Measurements from ENCODE around the gene PPP6R2.
"Not testable (repeated sequence)": the region's sequence is repeated elsewhere in the genome, so short reads cannot be mapped to it uniquely, and the experiment has no call there.

Gene PPP6R2

GRCh38 chr22:50432131-50432876 lies 89.2 kb downstream of the PPP6R2 start:
- no peak for DNase-seq (ENCODE audit: low read depth)

- not testable (repeated sequence) for DNase-seq (ENCODE audit: low read depth)
Measured at GRCh38 chr22:50432877-50433510, 89.9 kb downstream of the PPP6R2 start.

- DNase-seq (ENCODE audit: low read depth): no peak
Measured at GRCh38 chr22:50434849-50435248, 91.7 kb downstream of the PPP6R2 start.

- DNase-seq (ENCODE audit: low read depth): no peak
Measured at GRCh38 chr22:50435291-50436014, 92.3 kb downstream of the PPP6R2 start.

GRCh38 chr22:50436015-50436830 lies 93.1 kb downstream of the PPP6R2 start:
- DNase-seq (ENCODE audit: low read depth): no peak

GRCh38 chr22:50436841-50437341 lies 93.8 kb downstream of the PPP6R2 start:
- no peak for DNase-seq (ENCODE audit: low read depth)

GRCh38 chr22:50437511-50438304 lies 94.6 kb downstream of the PPP6R2 start:
- DNase-seq (ENCODE audit: low read depth): no peak

- no peak for DNase-seq (ENCODE audit: low read depth)
Measured at GRCh38 chr22:50438305-50439275, 95.5 kb downstream of the PPP6R2 start.

- DNase-seq (ENCODE audit: low read depth): no peak
Measured at GRCh38 chr22:50439314-50439870, 96.3 kb downstream of the PPP6R2 start.

GRCh38 chr22:50439871-50440331 lies 96.8 kb downstream of the PPP6R2 start:
- DNase-seq (ENCODE audit: low read depth): no peak

GRCh38 chr22:50440544-50441249 lies 97.6 kb downstream of the PPP6R2 start:
- no peak for DNase-seq (ENCODE audit: low read depth)

GRCh38 chr22:50441428-50441993 lies 98.4 kb downstream of the PPP6R2 start:
- no peak for DNase-seq (ENCODE audit: low read depth)

- DNase-seq (ENCODE audit: low read depth): no peak
Measured at GRCh38 chr22:50443197-50443596, 100.1 kb downstream of the PPP6R2 start.

GRCh38 chr22:50443801-50444625 lies 100.9 kb downstream of the PPP6R2 start:
- no peak for DNase-seq (ENCODE audit: low read depth)

GRCh38 chr22:50444663-50445062 lies 101.5 kb downstream of the PPP6R2 start:
- DNase-seq (ENCODE audit: low read depth): no peak

- no peak for DNase-seq (ENCODE audit: low read depth)
Measured at GRCh38 chr22:50445071-50445879, 102.1 kb downstream of the PPP6R2 start.
